CD4-positive, alpha-beta T cell treated with Interleukin-17A for 4 hours (primary cell): ENCODE data around the gene CD27.
"Not testable (repeated sequence)": the region's sequence is repeated elsewhere in the genome, so short reads cannot be mapped to it uniquely, and the experiment has no call there.

ENCODE experiments used
- DNase-seq: peaks from one replicate; pipeline ENCODE4 v3.0.0-alpha.2; 2020; ENCODE audit warnings: mixed read lengths

The CD27 gene

DNA sequence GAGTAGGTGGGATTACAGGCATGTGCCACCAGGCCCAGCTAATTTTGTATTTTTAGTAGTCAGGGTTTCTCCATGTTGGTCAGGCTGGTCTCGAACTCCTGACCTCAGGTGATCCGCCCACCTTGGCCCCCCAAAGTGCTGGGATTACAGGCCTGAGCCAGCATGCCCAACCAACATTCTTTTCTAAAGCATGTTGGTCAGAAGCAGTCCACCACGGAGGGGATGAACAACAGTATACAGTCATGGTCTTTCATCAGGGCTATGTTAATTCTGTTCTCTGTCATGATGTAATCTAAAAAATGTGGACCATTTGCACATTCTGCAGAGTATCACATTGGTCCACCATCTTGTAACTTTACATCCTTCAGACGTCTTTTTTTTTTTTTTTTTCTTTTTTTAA, 44.7 kb downstream of the CD27 start:
- no peak for DNase-seq

DNA sequence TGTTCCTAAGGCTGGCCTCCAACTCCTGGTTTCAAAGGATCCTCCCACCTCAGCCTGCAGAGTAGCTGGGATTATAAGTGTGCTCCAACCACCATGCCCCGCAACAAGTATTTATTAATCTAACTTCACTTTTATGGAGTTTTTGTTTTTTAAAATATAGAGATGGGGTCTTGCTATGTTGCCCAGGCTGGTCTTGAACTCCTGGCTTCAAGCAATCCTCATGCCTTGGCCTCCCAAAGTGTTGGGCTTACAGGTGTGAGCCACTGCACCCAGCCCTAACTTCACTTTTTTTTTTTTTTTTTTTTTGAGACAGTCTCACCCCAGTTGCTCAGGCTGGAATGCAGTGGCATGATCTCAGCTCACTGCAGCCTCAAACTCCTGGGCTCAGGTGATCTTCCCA, 45.9 kb downstream of the CD27 start:
- DNase-seq: not testable (repeated sequence)

DNA sequence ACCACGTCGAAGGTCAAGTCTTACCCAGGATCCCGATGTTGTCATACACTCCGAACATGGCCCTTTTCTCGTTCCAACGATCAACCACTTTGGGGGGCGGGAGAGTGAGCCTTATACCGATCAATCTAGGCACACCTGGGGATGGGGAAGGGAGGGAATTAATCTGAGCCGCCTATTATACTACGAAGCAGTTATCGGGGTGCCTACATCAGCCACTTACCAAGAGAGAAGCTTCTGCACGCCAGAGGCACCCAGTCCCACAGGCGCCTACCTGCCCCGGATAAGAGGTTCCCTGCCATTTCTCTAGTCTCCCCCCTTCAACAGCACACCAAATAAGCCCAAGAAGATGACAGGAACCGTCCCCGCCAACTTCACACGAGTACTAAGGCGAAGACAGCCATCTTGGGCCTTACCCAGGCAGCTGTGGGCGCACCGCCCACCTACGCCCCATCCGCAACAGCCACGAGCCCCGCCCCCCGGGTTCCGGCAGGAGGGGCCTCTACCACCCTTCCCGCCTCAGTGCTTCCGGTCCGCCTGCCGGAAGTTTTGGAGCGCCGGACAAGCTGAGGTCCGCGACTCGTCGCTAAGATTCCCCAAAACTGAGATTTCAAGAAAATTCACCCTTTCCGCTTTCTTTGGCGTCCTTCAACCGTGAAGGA, 48.2 kb downstream of the CD27 start, which contains the start of gene MRPL51:
MRPL51 (minus strand) TSS at position 425 of the 659 bp plus-strand sequence; CDS start at position 299, 126 bp downstream.
- peak; percentile 98 for DNase-seq

DNA sequence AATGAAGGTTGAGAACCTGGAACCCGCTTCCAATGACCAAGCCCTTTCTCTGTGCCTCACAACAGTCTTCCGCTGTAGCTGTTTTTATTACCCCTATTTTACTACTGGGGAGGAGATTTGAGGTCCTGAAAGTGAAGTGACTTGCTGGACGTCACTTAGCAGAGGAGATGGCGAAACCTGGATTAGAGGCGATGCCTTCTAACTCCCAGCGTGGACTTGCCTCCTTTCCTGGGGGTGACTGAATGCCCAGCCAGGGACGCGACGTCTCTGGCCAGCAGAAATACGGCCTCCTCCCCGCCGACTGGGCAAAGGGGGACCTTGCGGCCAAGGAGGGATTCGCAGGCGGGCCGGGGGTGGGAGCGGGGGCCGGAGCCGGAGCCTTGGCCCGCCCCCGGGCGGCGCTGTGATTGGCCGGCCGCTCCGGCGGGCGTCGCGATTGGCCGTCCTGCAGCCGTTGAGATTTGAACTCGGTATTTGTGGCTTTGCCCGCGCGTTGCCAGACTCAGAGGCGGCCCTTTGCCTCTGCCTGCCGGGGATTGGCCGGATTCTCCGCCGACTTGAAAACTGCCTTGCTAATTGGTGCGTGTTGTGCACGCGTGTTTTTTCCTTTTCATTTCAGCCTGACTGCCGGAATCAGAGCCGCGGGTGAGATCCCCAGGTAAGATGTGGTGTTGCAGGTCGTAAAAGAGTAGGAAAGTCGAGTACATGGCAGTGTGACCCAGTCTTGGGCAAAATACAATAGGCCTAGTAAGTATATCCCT, 48.9 kb downstream of the CD27 start, which contains the start of gene NCAPD2:
NCAPD2 (plus strand) TSS at position 606 of the 761 bp plus-strand sequence. CDS start 997 bp downstream, outside the sequence.
- DNase-seq: peak; percentile 94

DNA sequence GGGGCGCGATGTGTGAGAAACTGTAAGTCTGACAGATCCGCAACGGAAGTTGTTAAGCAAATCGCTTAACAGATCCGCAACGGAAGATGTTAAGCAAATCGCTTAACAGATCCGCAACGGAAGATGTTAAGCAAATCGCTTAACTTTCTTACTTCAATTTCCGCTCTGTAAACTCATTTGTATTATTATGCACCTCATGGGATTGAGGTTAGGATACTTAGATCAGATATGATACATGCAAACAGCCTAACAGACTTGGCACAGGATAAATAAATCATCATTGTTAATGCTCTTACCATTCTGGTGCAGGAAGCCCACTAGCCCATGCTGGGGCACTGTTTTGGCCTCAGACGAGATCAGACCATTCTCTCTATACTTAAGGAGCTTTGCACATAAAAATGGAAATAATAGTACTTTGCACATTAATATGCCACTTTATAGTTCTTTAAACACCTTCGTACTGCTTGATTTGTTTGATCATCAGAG, 49.5 kb downstream of the CD27 start:
- DNase-seq: peak; percentile 23

DNA sequence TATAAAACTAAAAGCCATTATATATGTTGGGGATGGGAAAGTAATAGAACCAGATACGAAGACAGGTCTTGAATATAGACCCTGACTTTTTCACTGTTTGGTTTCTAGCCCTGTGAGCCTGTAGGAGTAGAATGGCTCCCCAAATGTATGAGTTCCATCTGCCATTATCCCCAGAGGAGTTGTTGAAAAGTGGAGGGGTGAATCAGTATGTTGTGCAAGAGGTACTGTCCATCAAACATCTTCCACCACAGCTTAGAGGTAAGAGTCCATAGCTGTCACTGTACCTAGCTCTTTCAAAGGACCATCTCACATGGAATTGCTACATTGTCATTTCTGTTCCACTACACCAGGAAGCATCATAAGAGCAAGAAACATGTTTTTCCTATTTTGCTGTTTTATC, 50.2 kb downstream of the CD27 start:
- no peak for DNase-seq

DNA sequence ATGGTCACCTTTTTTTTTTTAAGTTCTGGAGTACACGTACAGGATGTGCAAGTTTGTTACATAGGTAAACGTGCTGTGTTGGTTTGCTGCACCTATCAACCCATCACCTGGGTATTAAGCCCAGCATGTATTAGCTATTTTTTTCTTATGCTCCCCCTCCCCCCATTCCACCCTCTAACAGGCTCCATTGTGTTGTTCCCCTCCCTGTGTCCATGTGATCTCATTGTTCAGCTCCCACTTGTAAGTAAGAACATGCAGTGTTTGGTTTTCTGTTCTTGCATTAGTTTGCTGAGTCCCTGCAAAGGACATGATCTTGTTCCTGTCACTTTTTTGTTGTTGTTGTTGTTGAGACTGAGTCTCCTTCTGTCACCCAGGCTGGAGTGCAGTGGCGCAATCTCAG, 52.5 kb downstream of the CD27 start:
- not testable (repeated sequence) for DNase-seq

DNA sequence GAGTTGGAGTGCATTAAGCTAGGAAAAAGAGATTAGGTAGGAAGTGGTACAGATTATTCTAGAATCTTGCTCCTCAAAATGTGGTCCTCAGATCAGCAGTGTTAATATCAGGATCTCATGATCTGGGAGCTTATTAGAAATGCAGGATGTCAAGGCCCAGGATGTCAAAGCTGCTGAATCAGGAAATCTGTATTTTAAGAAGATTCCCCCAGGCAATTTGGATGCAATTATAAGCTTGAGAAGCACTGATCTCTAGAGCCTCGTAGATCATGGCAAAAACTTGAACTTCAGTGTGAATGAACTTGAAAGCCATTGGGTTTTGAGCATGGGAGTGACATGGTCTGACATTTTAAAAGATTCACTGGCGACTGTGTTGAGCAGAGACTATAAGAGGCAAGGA, 55.7 kb downstream of the CD27 start:
- no peak for DNase-seq
